ENCODE results near the gene SEZ6. TPM values are rescaled to one million over a fixed set of nuclear protein-coding genes. Genes with fewer than 3 reads are reported as not detected.

The SEZ6 gene
- total and polyA plus RNA-seq, 10 of the 15 experiments (the other 5 are each of a cell fraction or from before 2014, with no cell fraction given), result 0.05 to 0.87 (median 0.17) TPM; not detected in 4

DNA sequence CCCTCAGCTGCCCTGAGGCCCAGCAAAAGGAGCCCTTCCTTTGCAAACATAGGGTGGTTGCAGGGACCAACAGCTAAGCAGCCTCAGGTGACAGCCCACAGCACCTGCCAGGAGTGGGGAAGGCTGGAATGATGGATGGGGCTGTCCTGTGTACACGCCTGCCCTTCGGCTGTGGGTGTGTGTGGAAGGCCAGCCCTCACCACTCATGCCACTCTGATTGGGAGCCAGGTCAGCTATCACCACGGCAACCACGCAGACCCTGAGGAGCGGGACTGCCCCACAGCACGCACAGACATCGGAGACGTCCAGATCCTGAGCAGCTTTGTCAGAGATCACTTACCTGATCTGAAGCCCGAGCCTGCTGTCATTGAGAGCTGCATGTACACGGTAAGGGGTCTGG, 49.0 kb upstream of the SEZ6 start:
- no TSS peak for BruUV-seq (replicated peaks)
- H3K79me2 ChIP-seq (ENCODE audit: control insufficient read depth, insufficient read depth, low read length), result no peaks in the 10 kb centered on the region
- H3K4me2 ChIP-seq (ENCODE audit: control insufficient read depth, insufficient read depth), result no peak overlapping the region
- no peaks in the 10 kb centered on the region for H3K36me3 ChIP-seq (ENCODE audit: control insufficient read depth in 2 of 2, insufficient read depth in 2 of 2, low read length in 1 of 2)
- H3K9me3 ChIP-seq (replicated peaks; ENCODE audit: control insufficient read depth, insufficient read depth, low read length), result no peaks in the 10 kb centered on the region
- H4K20me1 ChIP-seq (ENCODE audit: control insufficient read depth, insufficient read depth), result no peaks in the 10 kb centered on the region
- in situ Hi-C loops (cut with MboI) (no loop called here), intact Hi-C loops (cut with micrococcal nuclease; ENCODE audit: unreplicated experiment) (loop anchor here (10.0 kb wide), 1 partner anchor 80 kb away; no protein-coding TSS in a partner anchor)
- no peak overlapping the region for H2AFZ ChIP-seq (ENCODE audit: control insufficient read depth, low read depth, low read length)
- ATAC-seq, result no peak
- ChIA-PET RAD21 (ENCODE audit: unreplicated experiment) (no interaction called here), POLR2A (no interaction called here), SMC1A (ENCODE audit: uncharacterized antibody, unreplicated experiment) (interaction anchor here (1.3 kb wide), 1 partner anchor 90 kb away, joined by 3 read pairs; no protein-coding TSS in a partner anchor), CTCF (interaction anchor here (1.5 kb wide), 1 partner anchor 89 kb away, joined by 5 read pairs; no protein-coding TSS in a partner anchor)
- TF ChIP-seq E2F8 (IDR thresholded peaks at IDR 0.05; ENCODE audit: low read depth, partially characterized antibody), result no peak
- no peak for TF ChIP-seq CEBPB (IDR thresholded peaks at IDR 0.05; ENCODE audit: borderline replicate concordance in 1 of 2, low read depth in 2 of 2, low read length in 2 of 2)
- TF ChIP-seq EGR1 (IDR thresholded peaks at IDR 0.05; ENCODE audit: borderline replicate concordance in 1 of 2, low read depth in 2 of 2, low read length in 2 of 2), result no peak
- no peak for TF ChIP-seq ZNF24 (IDR thresholded peaks at IDR 0.05)
- TF ChIP-seq BHLHE40 (IDR thresholded peaks at IDR 0.05; ENCODE audit: borderline replicate concordance in 1 of 2, low read depth in 2 of 2, low read length in 1 of 2), result no peak
- TF ChIP-seq ZNF217 (IDR thresholded peaks at IDR 0.05), result no peak
- TF ChIP-seq PAX8 (IDR thresholded peaks at IDR 0.05), result no peak
- TF ChIP-seq, protein P1, sequence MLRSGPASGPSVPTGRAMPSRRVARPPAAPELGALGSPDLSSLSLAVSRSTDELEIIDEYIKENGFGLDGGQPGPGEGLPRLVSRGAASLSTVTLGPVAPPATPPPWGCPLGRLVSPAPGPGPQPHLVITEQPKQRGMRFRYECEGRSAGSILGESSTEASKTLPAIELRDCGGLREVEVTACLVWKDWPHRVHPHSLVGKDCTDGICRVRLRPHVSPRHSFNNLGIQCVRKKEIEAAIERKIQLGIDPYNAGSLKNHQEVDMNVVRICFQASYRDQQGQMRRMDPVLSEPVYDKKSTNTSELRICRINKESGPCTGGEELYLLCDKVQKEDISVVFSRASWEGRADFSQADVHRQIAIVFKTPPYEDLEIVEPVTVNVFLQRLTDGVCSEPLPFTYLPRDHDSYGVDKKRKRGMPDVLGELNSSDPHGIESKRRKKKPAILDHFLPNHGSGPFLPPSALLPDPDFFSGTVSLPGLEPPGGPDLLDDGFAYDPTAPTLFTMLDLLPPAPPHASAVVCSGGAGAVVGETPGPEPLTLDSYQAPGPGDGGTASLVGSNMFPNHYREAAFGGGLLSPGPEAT (IDR thresholded peaks at IDR 0.05; ENCODE audit: low read depth), result no peak
- no peak for TF ChIP-seq CBX3 (IDR thresholded peaks at IDR 0.05; ENCODE audit: borderline replicate concordance, low read depth)
- no peak for TF ChIP-seq SMC3 (IDR thresholded peaks at IDR 0.05; ENCODE audit: borderline replicate concordance, low read length)
- no peak for TF ChIP-seq DPF2 (IDR thresholded peaks at IDR 0.05)
- TF ChIP-seq SMAD1 (IDR thresholded peaks at IDR 0.05; ENCODE audit: low read depth, partially characterized antibody), result no peak
- no peaks in the 10 kb centered on the region; a peak in 1 of 4 replicates for H3K27me3 ChIP-seq (replicated peaks in 1 of 2; ENCODE audit: control insufficient read depth in 2 of 2, insufficient read depth in 2 of 2, low read length in 1 of 2)
- no peak overlapping the region for H3K27ac ChIP-seq (ENCODE audit: control insufficient read depth, insufficient read depth)
- H3K4me3 ChIP-seq, result no peak overlapping the region
- DNase-seq (ENCODE audit: low read depth, low spot score), result no peak
- no peak for FAIRE-seq
- 38% methylated on average over 10 of the region's 10 CpGs for WGBS (ENCODE audit: insufficient coverage, insufficient replicate concordance, low lambda C conversion rate, missing lambda C conversion rate)
- no peak overlapping the region for H3K9ac ChIP-seq (ENCODE audit: control insufficient read depth, insufficient read depth, low read length)
- H3K4me1 ChIP-seq (ENCODE audit: control insufficient read depth, insufficient read depth, low read length), result no peaks in the 10 kb centered on the region

All from GM12878 (cell line).